ENCODE measurements around the gene PPT2. TPM values are rescaled to one million over a fixed set of nuclear protein-coding genes. Genes with fewer than 3 reads are reported as not detected.

PPT2 gene
- total and polyA plus RNA-seq, 2 of the 13 experiments (the other 11 are each of a cell fraction or from before 2014, with no cell fraction given): 39.2 to 61.8 TPM

- no peak for TF ChIP-seq GMEB1 (CRISPR knock-in tag; IDR thresholded peaks at IDR 0.05; ENCODE audit: borderline replicate concordance)
- 0 out of 2 replicates have a peak, but pooled peaks have one; percentile 24 for TF ChIP-seq TFE3 (CRISPR knock-in tag; IDR thresholded peaks at IDR 0.05)
- TF ChIP-seq SIX4 (CRISPR knock-in tag; IDR thresholded peaks at IDR 0.05): 0 out of 2 replicates have a peak, but pooled peaks have one; percentile 10
- TF ChIP-seq PHF8 (CRISPR knock-in tag; IDR thresholded peaks at IDR 0.05): 0 out of 2 replicates have a peak, but pooled peaks have one; percentile 33
- 0 out of 2 replicates have a peak, but pooled peaks have one; percentile 38 for TF ChIP-seq ESRRA (CRISPR knock-in tag; IDR thresholded peaks at IDR 0.05; ENCODE audit: low read depth)
- peak; percentile 66 for TF ChIP-seq PAXIP1 (CRISPR knock-in tag; conservative IDR thresholded peaks at IDR 0.05)
- TF ChIP-seq BORCS8-MEF2B (CRISPR knock-in tag; IDR thresholded peaks at IDR 0.05): 0 out of 2 replicates have a peak, but pooled peaks have one; percentile 11
- no peak for TF ChIP-seq NCOR1 (IDR thresholded peaks at IDR 0.05; ENCODE audit: borderline replicate concordance, low read length)
- 0 out of 2 replicates have a peak, but pooled peaks have one; percentile 10 for TF ChIP-seq ZNF740 (CRISPR knock-in tag; IDR thresholded peaks at IDR 0.05)
- TF ChIP-seq ZNF101 (CRISPR knock-in tag; IDR thresholded peaks at IDR 0.05; ENCODE audit: borderline replicate concordance, low read depth): no peak
- peak; percentile 77; the same call in 1 of the 2 replicates for TF ChIP-seq ZNF556 (CRISPR knock-in tag; IDR thresholded peaks at IDR 0.05; ENCODE audit: borderline replicate concordance)
- TF ChIP-seq KLF9 (CRISPR knock-in tag; IDR thresholded peaks at IDR 0.05; ENCODE audit: low read depth): 0 out of 2 replicates have a peak, but pooled peaks have one; percentile 43
- TF ChIP-seq SP1 (IDR thresholded peaks at IDR 0.05): no peak
- TF ChIP-seq SP1 (CRISPR knock-in tag; IDR thresholded peaks at IDR 0.05): 0 out of 2 replicates have a peak, but pooled peaks have one; percentile 60
- TF ChIP-seq ISL2 (CRISPR knock-in tag; IDR thresholded peaks at IDR 0.05): 0 out of 2 replicates have a peak, but pooled peaks have one; percentile 11
- TF ChIP-seq ZNF747 (CRISPR knock-in tag; IDR thresholded peaks at IDR 0.05; ENCODE audit: borderline replicate concordance): 0 out of 2 replicates have a peak, but pooled peaks have one; percentile 39
- TF ChIP-seq POLR2AphosphoS5 (IDR thresholded peaks at IDR 0.05; ENCODE audit: low read depth, low read length): peak; percentile 83
- TF ChIP-seq ZFY (CRISPR knock-in tag; IDR thresholded peaks at IDR 0.05): peak; percentile 74
- 0 out of 2 replicates have a peak, but pooled peaks have one; percentile 61 for TF ChIP-seq ZNF276 (CRISPR knock-in tag; IDR thresholded peaks at IDR 0.05; ENCODE audit: low read depth)
- 0 out of 2 replicates have a peak, but pooled peaks have one; percentile 20 for TF ChIP-seq CAMTA2 (CRISPR knock-in tag; IDR thresholded peaks at IDR 0.05; ENCODE audit: borderline replicate concordance)
Measured at GRCh38 chr6:32190054-32190851, 36.3 kb downstream of the PPT2 start, which contains the start of gene PBX2 (continued).
